ENCODE data around the gene STIM2. TPM values are rescaled to one million over a fixed set of nuclear protein-coding genes. Genes with fewer than 3 reads are reported as not detected.
"Not testable (repeated sequence)": the region's sequence is repeated elsewhere in the genome, so short reads cannot be mapped to it uniquely, and the experiment has no call there.

Gene STIM2
- total RNA-seq, 1 donor from 2014 or later, result 22.5 TPM

- DNase-seq (ENCODE audit: low spot score), result no peak
Observed at GRCh38 chr4:26867914-26868684, 7.5 kb downstream of the STIM2 start.

- no peak for DNase-seq (ENCODE audit: low spot score)
Observed at GRCh38 chr4:26870576-26871262, 10.1 kb downstream of the STIM2 start.

GRCh38 chr4:26871611-26872010, 11.0 kb downstream of the STIM2 start:
- DNase-seq (ENCODE audit: low spot score), result no peak

- DNase-seq (ENCODE audit: low spot score), result no peak
Observed at GRCh38 chr4:26873391-26874026, 12.9 kb downstream of the STIM2 start.

GRCh38 chr4:26874110-26874509, 13.5 kb downstream of the STIM2 start:
- DNase-seq (ENCODE audit: low spot score), result no peak

GRCh38 chr4:26877406-26877805, 16.8 kb downstream of the STIM2 start:
- no peak for DNase-seq (ENCODE audit: low spot score)

GRCh38 chr4:26877961-26878360, 17.3 kb downstream of the STIM2 start:
- no peak for DNase-seq (ENCODE audit: low spot score)

GRCh38 chr4:26878794-26879391, 18.3 kb downstream of the STIM2 start:
- DNase-seq (ENCODE audit: low spot score), result no peak

- no peak for DNase-seq (ENCODE audit: low spot score)
Observed at GRCh38 chr4:26879805-26880204, 19.2 kb downstream of the STIM2 start.

- no peak for DNase-seq (ENCODE audit: low spot score)
Observed at GRCh38 chr4:26884026-26884425, 23.4 kb downstream of the STIM2 start.

GRCh38 chr4:26884486-26884988, 23.9 kb downstream of the STIM2 start:
- no peak for DNase-seq (ENCODE audit: low spot score)

GRCh38 chr4:26885912-26886274, 25.3 kb downstream of the STIM2 start:
- no peak for DNase-seq (ENCODE audit: low spot score)

- DNase-seq (ENCODE audit: low spot score), result no peak
Observed at GRCh38 chr4:26887143-26887542, 26.5 kb downstream of the STIM2 start.

GRCh38 chr4:26887809-26888208, 27.2 kb downstream of the STIM2 start:
- no peak for DNase-seq (ENCODE audit: low spot score)

- DNase-seq (ENCODE audit: low spot score), result no peak
Observed at GRCh38 chr4:26889356-26889755, 28.7 kb downstream of the STIM2 start.

GRCh38 chr4:26891054-26891453, 30.4 kb downstream of the STIM2 start:
- no peak for DNase-seq (ENCODE audit: low spot score)

- DNase-seq (ENCODE audit: low spot score), result no peak
Observed at GRCh38 chr4:26891867-26892266, 31.2 kb downstream of the STIM2 start.

- DNase-seq (ENCODE audit: low spot score), result no peak
Observed at GRCh38 chr4:26892480-26893150, 32.0 kb downstream of the STIM2 start.

GRCh38 chr4:26893491-26893890, 32.9 kb downstream of the STIM2 start:
- DNase-seq (ENCODE audit: low spot score), result no peak

GRCh38 chr4:26894881-26895280, 34.2 kb downstream of the STIM2 start:
- DNase-seq (ENCODE audit: low spot score), result not testable (repeated sequence)

- no peak for DNase-seq (ENCODE audit: low spot score)
Observed at GRCh38 chr4:26896636-26897035, 36.0 kb downstream of the STIM2 start.
